ENCODE measurements around the gene WDR82. TPM values are rescaled to one million over a fixed set of nuclear protein-coding genes. Genes with fewer than 3 reads are reported as not detected.

WDR82 gene
- polyA plus RNA-seq, 3 donors = 16.3 to 44.0 (median 40.5) TPM

- H3K27ac ChIP-seq (ENCODE audit: low read depth, low read length) = no peak overlapping the region
- WGBS, 3 donors = 65 to 84% (median 76%) methylated on average over 14 of the region's 14 CpGs
Measured at GRCh38 chr3:52246728-52247408, 31.6 kb downstream of the WDR82 start.

- peak overlapping the region; percentile 81 for H3K27ac ChIP-seq (ENCODE audit: low read depth, low read length)
- WGBS, 3 donors = 33 to 50% (median 38%) methylated on average over 8 of the region's 8 CpGs
Measured at GRCh38 chr3:52246264-52246620, 32.2 kb downstream of the WDR82 start.

GRCh38 chr3:52245322-52246263 lies 32.9 kb downstream of the WDR82 start, which contains the start of gene PPM1M:
Gene PPM1M (plus strand): TSS chr3:52245759. CDS start chr3:52245825, 66 bp downstream.
- H3K27ac ChIP-seq (ENCODE audit: low read depth, low read length) = peak within 1 kb of the TSS; percentile 81
- 1 to 4% (median 2%) methylated on average over 81 to 98 of the region's 98 CpGs for WGBS, 3 donors

DNA sequence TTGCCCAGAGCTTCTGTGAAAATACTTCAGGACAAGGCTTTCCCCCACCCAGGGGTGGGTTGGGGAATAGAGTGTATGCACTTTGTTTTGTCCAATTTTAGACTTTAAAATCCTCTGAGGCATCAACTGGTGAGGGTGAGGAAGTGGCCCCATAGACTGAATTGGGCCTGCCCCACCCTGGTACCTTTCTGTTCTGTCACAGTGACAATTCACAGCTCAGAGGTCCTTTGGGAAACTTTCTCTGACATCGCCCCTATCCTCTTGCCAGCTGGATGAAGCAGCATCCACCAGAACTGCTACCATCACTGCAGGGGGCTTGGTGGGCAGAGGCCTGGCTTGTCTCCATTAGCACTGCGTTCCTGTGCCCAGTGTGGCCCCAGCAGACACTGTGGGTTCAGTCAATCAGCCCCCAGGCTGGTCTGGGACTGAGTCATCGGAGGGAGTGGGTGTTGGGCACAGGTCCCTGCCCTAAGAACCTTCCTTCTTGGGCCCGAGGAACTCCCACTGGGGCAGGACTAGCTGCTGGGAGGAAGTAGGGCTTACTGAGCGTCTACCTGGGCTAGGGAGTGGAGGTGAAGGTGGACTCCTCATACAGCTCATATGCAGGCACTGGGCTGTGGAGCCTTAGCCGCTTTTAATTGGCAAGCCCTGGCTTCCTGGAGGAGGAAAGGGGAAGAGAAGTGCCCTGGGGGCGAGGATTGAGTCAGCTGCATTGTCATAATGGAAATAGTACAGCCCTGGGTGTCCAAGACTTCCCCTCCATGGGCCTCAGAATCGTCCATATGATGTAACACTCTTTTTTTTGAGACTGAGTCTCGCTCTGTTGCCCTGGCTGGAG lies 34.4 kb downstream of the WDR82 start:
- no peak overlapping the region for H3K27ac ChIP-seq (ENCODE audit: low read depth, low read length)
- 58 to 83% (median 65%) methylated on average over 9 of the region's 9 CpGs for WGBS, 3 donors

GRCh38 chr3:52242039-52242438 lies 36.4 kb downstream of the WDR82 start:
- H3K27ac ChIP-seq (ENCODE audit: low read depth, low read length) = no peak overlapping the region
- WGBS, 3 donors = 83 to 93% (median 93%) methylated on average over 1 of the region's 1 CpG

DNA sequence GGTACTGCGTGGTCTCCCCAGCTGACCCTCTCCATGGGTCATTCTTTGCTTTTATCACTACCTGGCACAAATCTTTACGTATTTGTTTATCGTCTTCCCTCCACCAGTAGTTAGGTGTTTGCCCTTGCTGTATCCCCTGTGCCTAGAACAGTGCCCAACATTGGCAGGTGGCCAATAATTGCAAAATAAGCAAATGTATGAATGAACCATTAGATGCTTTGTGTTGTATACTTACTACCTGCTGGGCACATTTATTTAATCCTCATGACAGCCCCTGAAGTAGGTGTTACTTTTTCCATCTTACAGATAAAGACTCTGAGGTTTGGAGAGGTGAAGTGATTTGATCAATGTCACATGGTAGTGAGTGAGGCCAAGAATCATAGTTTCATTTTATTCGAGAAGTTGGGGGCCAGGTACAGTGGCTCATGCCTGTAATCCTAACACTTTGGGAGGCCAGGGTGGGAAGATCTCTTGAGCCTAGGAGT lies 37.5 kb downstream of the WDR82 start:
- H3K27ac ChIP-seq (ENCODE audit: low read depth, low read length) = no peak overlapping the region

DNA sequence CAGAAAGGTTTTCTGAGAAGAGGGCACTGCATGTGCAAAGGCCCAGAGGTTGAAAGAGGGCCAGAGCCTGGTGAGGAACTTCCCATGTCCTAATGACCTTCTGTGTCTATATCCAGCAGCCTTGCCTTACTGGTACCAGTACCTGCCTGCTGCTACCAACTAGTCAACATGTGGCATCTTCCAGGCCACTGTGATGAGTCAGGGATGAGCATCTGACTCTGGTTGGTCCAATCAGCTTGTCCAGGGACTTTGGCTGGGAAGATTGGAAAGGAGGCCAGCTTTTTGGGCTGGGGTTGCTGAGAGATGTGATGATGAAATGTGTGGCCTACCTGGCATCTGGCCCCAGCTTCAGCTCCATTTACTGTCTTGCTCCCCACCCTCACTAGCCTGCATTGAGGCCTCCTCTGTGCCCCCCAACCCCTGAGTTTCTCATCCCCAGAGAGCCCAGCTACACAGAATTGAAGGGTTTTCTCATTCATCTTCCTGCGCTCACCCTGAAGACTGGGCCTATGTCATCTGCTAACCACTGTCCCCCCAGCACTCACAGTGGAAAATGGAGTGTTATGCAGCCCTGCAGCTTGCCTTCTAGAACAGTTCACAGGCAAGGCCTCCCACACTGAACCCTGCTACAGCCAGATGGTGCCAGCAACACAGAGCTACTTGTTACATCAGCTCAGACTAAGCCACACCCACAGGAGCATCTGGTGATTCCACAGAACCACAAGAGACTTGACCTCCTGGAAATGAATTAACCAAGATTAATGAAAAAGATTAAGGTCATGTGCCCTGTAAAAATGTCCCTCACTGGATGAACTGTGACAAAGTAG lies 38.2 kb downstream of the WDR82 start:
- WGBS, 3 donors = 98 to 100% (median 100%) methylated on average over 1 of the region's 1 CpG

More for the DNA sequence above, 37.5 kb downstream of the WDR82 start:
- WGBS, 3 donors = 79 to 86% (median 84%) methylated on average over 4 of the region's 4 CpGs

GRCh38 chr3:52238761-52239701 lies 39.4 kb downstream of the WDR82 start, which contains the start of gene TWF2:
Gene TWF2 (minus strand): TSS chr3:52239158. CDS start chr3:52239016, 142 bp downstream.
- 0 to 1% (median 0%) methylated on average over 73 to 92 of the region's 92 CpGs for WGBS, 3 donors
- peak within 1 kb of the TSS; percentile 79 for H3K27ac ChIP-seq (ENCODE audit: low read depth, low read length)

More for the DNA sequence above, 38.2 kb downstream of the WDR82 start:
- no peak overlapping the region for H3K27ac ChIP-seq (ENCODE audit: low read depth, low read length)

GRCh38 chr3:52238193-52238760 lies 40.2 kb downstream of the WDR82 start:
- 10 to 20% (median 11%) methylated on average over 11 of the region's 11 CpGs for WGBS, 3 donors
- peak overlapping the region; percentile 60 for H3K27ac ChIP-seq (ENCODE audit: low read depth, low read length)

GRCh38 chr3:52237657-52238172 lies 40.7 kb downstream of the WDR82 start:
- peak overlapping the region; percentile 60 for H3K27ac ChIP-seq (ENCODE audit: low read depth, low read length)
- 1 to 16% (median 9%) methylated on average over 8 of the region's 8 CpGs for WGBS, 3 donors

DNA sequence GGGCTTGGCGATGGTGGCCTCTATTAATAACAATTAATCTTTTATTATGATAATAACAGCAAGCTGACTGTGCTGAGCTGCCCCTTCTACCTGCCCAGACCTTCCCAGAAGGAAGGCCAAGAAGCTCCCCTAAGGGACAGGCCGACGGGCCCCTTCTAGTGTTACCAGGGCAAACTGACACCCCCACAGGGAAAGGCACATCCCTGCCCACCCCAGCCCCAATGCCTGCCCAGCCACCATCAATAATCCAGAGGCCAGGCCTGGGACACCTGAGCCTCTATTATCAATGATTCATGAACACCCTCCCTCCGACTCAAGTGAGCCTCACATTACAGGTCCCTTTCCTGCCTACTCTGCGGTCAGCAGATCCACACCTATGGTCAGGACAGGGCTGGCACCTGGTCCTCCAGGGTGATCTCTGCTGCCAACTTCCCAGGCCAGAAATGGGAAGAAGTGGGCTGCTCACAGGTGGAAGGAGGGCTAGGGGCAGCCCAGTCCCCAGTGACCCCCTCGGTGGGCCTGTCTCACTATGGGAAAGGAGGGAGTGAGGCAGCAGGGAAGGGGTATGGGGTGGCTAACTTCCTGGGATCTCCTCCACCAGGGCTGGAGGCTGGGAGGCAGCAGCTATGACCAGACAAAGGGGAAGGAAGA lies 41.3 kb downstream of the WDR82 start:
- 66 to 79% (median 68%) methylated on average over 6 of the region's 6 CpGs for WGBS, 3 donors
- H3K27ac ChIP-seq (ENCODE audit: low read depth, low read length) = no peak overlapping the region

DNA sequence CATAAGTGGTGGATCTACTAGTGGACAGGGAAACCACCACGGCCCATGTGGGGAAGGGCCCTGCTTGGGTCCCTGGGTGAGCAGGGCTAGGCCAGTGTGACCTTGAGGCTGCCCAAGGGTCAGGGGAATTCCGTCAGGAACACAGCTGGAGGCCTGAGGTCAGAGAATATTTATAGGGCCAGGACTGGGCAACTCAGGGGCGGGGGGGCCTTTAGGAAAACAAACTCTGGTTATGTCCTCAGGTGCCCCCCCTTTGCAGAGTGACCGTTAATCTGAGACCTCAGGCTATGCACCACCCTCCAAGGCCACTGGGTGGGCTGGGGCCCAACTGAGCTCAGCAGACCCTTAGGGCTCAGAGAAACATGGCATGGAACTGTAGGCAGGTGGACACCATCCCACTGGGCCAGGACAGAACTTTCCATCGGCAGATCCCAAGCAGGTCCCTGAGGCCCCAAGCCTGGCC lies 42.0 kb downstream of the WDR82 start:
- no peak overlapping the region for H3K27ac ChIP-seq (ENCODE audit: low read depth, low read length)
- WGBS, 3 donors = 58 to 77% (median 66%) methylated on average over 5 of the region's 5 CpGs

DNA sequence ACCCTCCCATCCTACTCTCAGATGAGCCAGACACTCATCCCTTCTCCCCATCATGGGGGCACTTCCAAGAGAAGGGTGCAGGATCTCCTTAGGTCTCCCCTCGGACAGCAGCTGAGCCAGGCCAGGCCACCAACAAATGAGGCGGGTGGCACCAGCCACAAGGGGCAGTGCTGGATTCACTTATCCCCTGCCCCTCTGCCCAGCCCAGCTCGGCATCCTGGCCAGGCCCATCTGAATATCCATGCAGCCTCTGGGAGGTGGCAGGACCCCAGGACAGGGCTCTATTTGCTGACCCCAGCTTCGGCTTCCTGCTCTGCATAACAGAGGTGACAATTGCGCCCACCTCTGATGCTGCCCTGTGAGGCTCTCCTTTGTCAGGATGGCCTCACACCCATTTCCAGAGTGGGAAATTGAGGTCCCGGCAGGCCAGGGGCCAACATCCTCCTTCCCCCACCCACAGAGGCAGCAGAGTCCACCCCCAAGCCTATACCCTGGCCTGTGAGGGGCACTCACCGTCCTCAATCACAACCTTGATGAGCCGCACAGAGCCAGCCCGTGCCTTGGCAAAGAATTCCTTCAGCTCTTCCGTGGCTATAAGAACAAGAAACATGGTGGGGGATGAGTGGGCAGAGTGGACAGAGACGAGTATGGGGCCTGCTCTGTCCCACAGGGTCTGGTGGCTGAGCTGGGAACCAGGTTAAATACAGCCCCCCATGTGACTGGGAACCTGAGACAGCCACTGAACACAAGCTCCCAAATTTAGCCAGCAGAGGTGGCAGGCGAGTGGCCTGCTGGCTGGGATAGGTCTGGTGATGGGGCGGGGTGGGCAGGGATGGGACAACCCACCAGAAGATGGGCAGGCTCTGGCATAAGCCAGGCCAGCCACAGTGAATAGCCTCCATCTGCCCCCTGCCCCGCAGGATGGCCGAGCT lies 43.7 kb downstream of the WDR82 start:
- H3K27ac ChIP-seq (ENCODE audit: low read depth, low read length) = no peak overlapping the region
- WGBS, 3 donors = 87 to 91% (median 89%) methylated on average over 15 of the region's 15 CpGs

DNA sequence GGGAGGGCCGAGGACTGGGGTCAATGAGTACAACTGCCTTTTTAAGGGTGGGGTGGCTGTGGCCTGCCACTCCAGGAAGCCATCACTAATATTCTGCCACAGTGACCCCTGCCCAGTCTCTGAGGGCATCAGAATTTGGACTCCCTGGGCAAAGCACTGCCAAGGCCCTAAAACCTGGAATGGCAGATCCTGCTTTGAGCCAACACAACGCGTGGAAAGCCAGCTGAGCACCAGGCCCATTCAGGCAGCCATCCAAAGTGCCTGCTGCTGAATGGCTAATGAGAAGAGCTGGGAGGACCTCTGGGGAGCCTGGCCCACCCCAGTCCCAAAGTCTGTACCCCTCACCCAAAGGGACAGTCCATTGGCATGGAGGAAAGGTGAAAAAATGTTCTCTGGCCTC lies 44.5 kb downstream of the WDR82 start:
- no peak overlapping the region for H3K27ac ChIP-seq (ENCODE audit: low read depth, low read length)
- WGBS, 3 donors = 69 to 87% (median 69%) methylated on average over 3 of the region's 3 CpGs

Measured in adipose tissue (tissue), 3 donors.